ENCODE results near the gene MEMO1. TPM values are rescaled to one million over a fixed set of nuclear protein-coding genes. Genes with fewer than 3 reads are reported as not detected.
"Not testable (repeated sequence)": the region's sequence is repeated elsewhere in the genome, so short reads cannot be mapped to it uniquely, and the experiment has no call there.

The MEMO1 gene
- total and polyA plus RNA-seq, 8 donors, result 3.5 to 33.8 (median 25.6) TPM

DNA sequence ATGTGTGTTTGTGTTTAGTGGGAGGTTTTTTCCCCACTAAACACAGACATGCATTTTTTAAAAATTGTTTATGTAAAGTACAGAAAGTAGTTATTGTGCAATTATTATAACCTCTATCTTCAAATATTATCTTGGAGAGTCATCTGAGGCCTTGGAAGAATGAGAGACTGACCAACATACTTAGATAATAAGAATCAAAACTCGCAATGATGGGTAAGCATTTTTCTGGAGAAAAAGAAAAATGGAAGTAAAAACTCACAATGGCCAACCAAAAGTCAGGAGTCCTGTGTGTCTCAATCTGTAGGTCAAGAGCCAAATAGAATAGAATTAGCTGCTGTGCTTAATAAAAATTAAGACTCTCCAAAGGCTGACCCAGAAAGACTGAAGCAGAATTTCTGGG, 43.0 kb downstream of the MEMO1 start:
- WGBS, 5 donors, result 89 to 100% (median 97%) methylated on average over 1 of the region's 1 CpG
- no peak overlapping the region for H3K4me3 ChIP-seq
- no peak for DNase-seq
- no peak overlapping the region for H3K27ac ChIP-seq
- intact Hi-C loops (cut with DNase I; ENCODE audit: low total_unique reads), result no loop called here
- no peaks in the 10 kb centered on the region for H3K27me3 ChIP-seq
- H3K9me3 ChIP-seq, result no peaks in the 10 kb centered on the region
- TF ChIP-seq, protein P1, sequence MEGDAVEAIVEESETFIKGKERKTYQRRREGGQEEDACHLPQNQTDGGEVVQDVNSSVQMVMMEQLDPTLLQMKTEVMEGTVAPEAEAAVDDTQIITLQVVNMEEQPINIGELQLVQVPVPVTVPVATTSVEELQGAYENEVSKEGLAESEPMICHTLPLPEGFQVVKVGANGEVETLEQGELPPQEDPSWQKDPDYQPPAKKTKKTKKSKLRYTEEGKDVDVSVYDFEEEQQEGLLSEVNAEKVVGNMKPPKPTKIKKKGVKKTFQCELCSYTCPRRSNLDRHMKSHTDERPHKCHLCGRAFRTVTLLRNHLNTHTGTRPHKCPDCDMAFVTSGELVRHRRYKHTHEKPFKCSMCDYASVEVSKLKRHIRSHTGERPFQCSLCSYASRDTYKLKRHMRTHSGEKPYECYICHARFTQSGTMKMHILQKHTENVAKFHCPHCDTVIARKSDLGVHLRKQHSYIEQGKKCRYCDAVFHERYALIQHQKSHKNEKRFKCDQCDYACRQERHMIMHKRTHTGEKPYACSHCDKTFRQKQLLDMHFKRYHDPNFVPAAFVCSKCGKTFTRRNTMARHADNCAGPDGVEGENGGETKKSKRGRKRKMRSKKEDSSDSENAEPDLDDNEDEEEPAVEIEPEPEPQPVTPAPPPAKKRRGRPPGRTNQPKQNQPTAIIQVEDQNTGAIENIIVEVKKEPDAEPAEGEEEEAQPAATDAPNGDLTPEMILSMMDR (IDR thresholded peaks at IDR 0.05), result no peak
- TF ChIP-seq POLR2AphosphoS5 (IDR thresholded peaks at IDR 0.05) (no peak), POLR2A (IDR thresholded peaks at IDR 0.05) (no peak), EP300 (IDR thresholded peaks at IDR 0.05) (no peak)
- peaks cover 0 to 7% (median 0%) of the 10 kb centered on the region in 4 donors for H3K36me3 ChIP-seq
- H3K4me1 ChIP-seq, result peaks cover 0 to 8% (median 6%) of the 10 kb centered on the region in 4 donors

DNA sequence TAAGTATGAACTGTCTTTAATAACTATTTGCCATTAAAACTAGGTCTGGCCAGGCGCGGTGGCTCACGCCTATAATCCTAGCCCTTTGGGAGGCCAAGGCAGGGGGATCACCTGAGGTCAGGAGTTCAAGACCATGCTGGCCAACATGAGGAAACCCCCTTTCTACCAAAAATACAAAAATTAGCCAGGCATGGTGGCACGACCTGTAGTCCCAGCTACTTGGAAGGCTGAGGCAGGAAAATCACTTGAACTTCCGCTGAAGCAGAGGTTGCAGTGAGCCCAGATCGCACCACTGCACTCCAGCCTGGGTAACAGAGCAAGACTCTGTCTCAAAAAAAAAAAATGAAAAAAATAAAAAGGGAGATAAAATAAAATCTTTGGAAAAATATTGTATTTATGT, 44.4 kb downstream of the MEMO1 start:
- WGBS, 5 donors, result 95 to 97% (median 96%) methylated on average over 6 of the region's 6 CpGs
- H3K4me1 ChIP-seq, result peaks cover 0 to 13% (median 8%) of the 10 kb centered on the region in 4 donors
- H3K27ac ChIP-seq; H3K36me3 ChIP-seq; DNase-seq; H3K9me3 ChIP-seq; H3K27me3 ChIP-seq; H3K4me3 ChIP-seq; intact Hi-C loops (cut with DNase I; ENCODE audit: low total_unique reads): not testable (repeated sequence)

DNA sequence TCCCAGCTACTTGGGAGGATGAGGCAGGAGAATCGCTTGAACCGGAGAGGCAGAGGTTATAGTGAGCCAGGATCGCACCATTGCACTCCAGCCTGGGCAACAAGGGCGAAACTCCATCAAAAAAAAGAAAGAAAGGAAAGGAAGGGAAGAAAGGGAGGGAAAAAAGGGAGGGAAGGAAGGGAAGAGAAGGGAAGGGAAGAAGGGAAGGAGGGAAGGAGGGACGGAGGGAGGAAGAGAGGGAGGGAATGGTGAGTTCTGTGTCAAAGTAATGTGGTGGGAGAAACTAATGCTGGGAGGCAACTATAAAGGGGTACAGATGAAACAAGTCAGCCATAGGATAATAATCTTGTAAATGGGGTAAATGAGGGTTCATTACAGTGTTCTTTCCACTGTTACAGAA, 45.7 kb downstream of the MEMO1 start:
- Histone ChIP-seq H3K4me3 (no peak overlapping the region), H3K27me3 (no peaks in the 10 kb centered on the region), H3K9me3 (no peaks in the 10 kb centered on the region), H3K36me3 (peaks cover 0 to 7% (median 0%) of the 10 kb centered on the region in 4 donors), H3K27ac (no peak overlapping the region), H3K4me1 (peaks cover 0 to 22% (median 12%) of the 10 kb centered on the region in 4 donors)
- TF ChIP-seq POLR2A (IDR thresholded peaks at IDR 0.05) (no peak), EP300 (IDR thresholded peaks at IDR 0.05) (no peak), POLR2AphosphoS5 (IDR thresholded peaks at IDR 0.05) (no peak)
- TF ChIP-seq, protein P1 (IDR thresholded peaks at IDR 0.05), result no peak
- 89 to 97% (median 97%) methylated on average over 5 of the region's 5 CpGs for WGBS, 5 donors
- intact Hi-C loops (cut with DNase I; ENCODE audit: low total_unique reads), result no loop called here
- DNase-seq, result no peak

DNA sequence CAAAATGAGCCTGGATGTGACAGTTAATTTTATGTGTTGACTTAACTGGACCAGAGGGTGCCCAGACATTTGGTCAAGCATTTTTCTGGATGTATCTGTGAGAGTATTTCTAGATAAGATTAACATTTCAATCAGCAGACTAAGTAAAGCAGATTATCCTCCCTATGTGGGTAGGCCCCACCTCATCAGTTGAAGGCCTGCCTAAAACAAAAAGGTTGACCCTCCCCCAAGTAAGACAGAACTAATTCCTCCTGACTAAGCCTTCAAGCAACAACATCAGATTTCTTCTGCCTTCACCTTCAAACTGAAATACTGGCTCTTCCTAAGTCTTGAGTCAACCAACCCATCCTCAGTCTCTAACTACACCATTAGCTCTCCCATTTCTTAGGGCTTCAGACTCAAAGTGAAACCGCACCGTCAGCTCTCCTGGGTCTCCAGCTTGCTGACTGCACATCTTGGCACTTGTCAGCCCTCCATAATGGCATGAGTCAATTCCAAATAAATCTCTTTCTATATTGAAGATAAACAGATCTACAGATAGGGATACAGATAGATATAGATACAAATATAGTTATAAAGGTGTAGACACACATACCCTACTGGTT, 47.9 kb downstream of the MEMO1 start:
- H3K36me3 ChIP-seq, result peaks cover 0 to 7% (median 0%) of the 10 kb centered on the region in 4 donors
- TF ChIP-seq, protein P1 (IDR thresholded peaks at IDR 0.05), result no peak
- no peak for TF ChIP-seq POLR2AphosphoS5 (IDR thresholded peaks at IDR 0.05)
- TF ChIP-seq EP300 (IDR thresholded peaks at IDR 0.05), result no peak
- TF ChIP-seq POLR2A (IDR thresholded peaks at IDR 0.05), result no peak
- 92 to 97% (median 93%) methylated on average over 2 of the region's 2 CpGs for WGBS, 5 donors
- H3K4me3 ChIP-seq, result no peak overlapping the region
- H3K4me1 ChIP-seq, result peaks cover 5 to 31% (median 16%) of the 10 kb centered on the region in 4 donors
- intact Hi-C loops (cut with DNase I; ENCODE audit: low total_unique reads), result no loop called here
- H3K9me3 ChIP-seq, result no peaks in the 10 kb centered on the region
- no peaks in the 10 kb centered on the region for H3K27me3 ChIP-seq
- H3K27ac ChIP-seq, result no peak overlapping the region
- no peak for DNase-seq

DNA sequence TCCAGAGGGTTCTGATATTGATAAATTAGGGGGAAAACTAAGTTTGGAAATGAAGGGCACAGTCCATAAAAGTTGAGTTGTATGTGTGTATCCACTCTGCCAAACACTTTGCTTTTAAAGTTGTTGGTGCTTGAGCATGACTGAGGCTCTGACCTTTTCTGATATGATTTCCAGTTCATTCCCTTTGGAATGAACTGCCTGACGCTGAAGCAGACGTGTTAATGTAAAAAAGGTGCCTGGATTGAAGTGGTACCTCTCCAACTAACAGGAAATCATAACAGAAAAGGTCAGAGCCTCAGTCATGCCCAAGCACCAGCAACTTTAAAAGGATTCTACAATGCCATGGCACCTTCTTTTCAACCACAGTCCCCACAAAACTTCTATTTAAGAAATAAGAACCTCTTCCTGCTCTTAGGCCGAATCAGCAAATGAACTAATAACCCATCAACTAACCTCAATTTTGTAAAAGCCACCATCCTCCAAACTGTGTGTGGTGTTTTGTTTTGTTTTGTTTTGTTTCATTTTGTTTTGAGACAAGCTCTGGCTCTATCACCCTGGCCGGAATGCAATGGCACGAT, 52.6 kb downstream of the MEMO1 start:
- Histone ChIP-seq H3K27ac (no peak overlapping the region), H3K27me3 (no peaks in the 10 kb centered on the region), H3K4me3 (no peak overlapping the region), H3K9me3 (no peaks in the 10 kb centered on the region), H3K36me3 (no peaks in the 10 kb centered on the region), H3K4me1 (peaks cover 0 to 29% (median 15%) of the 10 kb centered on the region in 4 donors)
- TF ChIP-seq, protein P1 (IDR thresholded peaks at IDR 0.05), result no peak
- TF ChIP-seq POLR2AphosphoS5 (IDR thresholded peaks at IDR 0.05), result no peak
- TF ChIP-seq EP300 (IDR thresholded peaks at IDR 0.05), result no peak
- TF ChIP-seq POLR2A (IDR thresholded peaks at IDR 0.05), result no peak
- intact Hi-C loops (cut with DNase I; ENCODE audit: low total_unique reads), result no loop called here
- DNase-seq, result no peak
- WGBS, 5 donors, result 59 to 75% (median 70%) methylated on average over 5 of the region's 5 CpGs
